GM19023 (cell line): Measurements from ENCODE around the gene MAJIN.

ENCODE experiments used
- ATAC-seq: cut with Tn5 transposase; IDR thresholded peaks from one replicate; pipeline ENCODE4 v1.9.1; 2021; ENCODE audit warnings: mild to moderate bottlenecking, moderate library complexity; ENCODE audit not compliant: unreplicated experiment

MAJIN gene

GRCh38 chr11:64933213-64933934 is 38.5 kb downstream of the MAJIN start:
- ATAC-seq = no peak

- ATAC-seq = no peak
Measured at GRCh38 chr11:64932324-64932723, 39.6 kb downstream of the MAJIN start.

GRCh38 chr11:64931290-64931689 is 40.6 kb downstream of the MAJIN start:
- no peak for ATAC-seq

GRCh38 chr11:64930340-64930739 is 41.6 kb downstream of the MAJIN start:
- no peak for ATAC-seq

GRCh38 chr11:64929625-64930024 is 42.3 kb downstream of the MAJIN start:
- no peak for ATAC-seq

GRCh38 chr11:64928957-64929356 is 43.0 kb downstream of the MAJIN start:
- no peak for ATAC-seq

GRCh38 chr11:64926689-64927088 is 45.2 kb downstream of the MAJIN start:
- no peak for ATAC-seq

GRCh38 chr11:64925536-64926436 is 46.1 kb downstream of the MAJIN start:
- no peak for ATAC-seq

- ATAC-seq = peak; percentile 3
Measured at GRCh38 chr11:64924910-64925284, 47.0 kb downstream of the MAJIN start.

- peak; percentile 91 for ATAC-seq
Measured at GRCh38 chr11:64923944-64924909, 47.7 kb downstream of the MAJIN start, which contains the start of gene PPP2R5B. TSS of gene PPP2R5B (plus strand) at chr11:64924689. CDS start at chr11:64925735, 1,046 bp downstream.

- no peak for ATAC-seq
Measured at GRCh38 chr11:64923151-64923661, 48.7 kb downstream of the MAJIN start.

- no peak for ATAC-seq
Measured at GRCh38 chr11:64921384-64921783, 50.5 kb downstream of the MAJIN start.

- no peak for ATAC-seq
Measured at GRCh38 chr11:64920124-64920523, 51.8 kb downstream of the MAJIN start.

GRCh38 chr11:64919627-64920026 is 52.3 kb downstream of the MAJIN start:
- no peak for ATAC-seq

GRCh38 chr11:64918017-64918416 is 53.9 kb downstream of the MAJIN start:
- ATAC-seq = no peak

- no peak for ATAC-seq
Measured at GRCh38 chr11:64917663-64917995, 54.3 kb downstream of the MAJIN start.

GRCh38 chr11:64916775-64917662 is 54.9 kb downstream of the MAJIN start, which contains the start of gene ATG2A:
TSS of gene ATG2A (minus strand) at chr11:64917209. CDS start at chr11:64917135, 74 bp downstream.
- ATAC-seq = peak; percentile 94

- ATAC-seq = peak; percentile 15
Measured at GRCh38 chr11:64916040-64916774, 55.7 kb downstream of the MAJIN start.

GRCh38 chr11:64915376-64915887 is 56.5 kb downstream of the MAJIN start:
- no peak for ATAC-seq
